Keratinocyte (primary cell): Measurements from ENCODE around the gene PACS2.

Experiments
- CTCF ChIP-seq, 3 experiments: IDR thresholded peaks in 1 of 3; conservative IDR thresholded peaks in 1 of 3; optimal IDR thresholded peaks in 1 of 3; 2 replicates in 2 of 3; 3 replicates in 1 of 3; pipeline versions ENCODE3 to v1.5.1; 2011; ENCODE audit warnings: low read length in 3 of 3, mild to moderate bottlenecking in 3 of 3, moderate library complexity in 2 of 3, control low read depth in 1 of 3, inconsistent platforms in 1 of 3; ENCODE audit not compliant: insufficient read depth in 2 of 3; ENCODE audit errors: extremely low read depth in 1 of 3
- EZH2 ChIP-seq: IDR thresholded peaks from one replicate; pipeline ENCODE4 v1.6.1; 2012; ENCODE audit warnings: inconsistent platforms, mild to moderate bottlenecking, low read length, moderate library complexity

GRCh38 chr14:105365101-105365500 lies 50.6 kb downstream of the PACS2 start:
- no peak for TF ChIP-seq CTCF (optimal IDR thresholded peaks at IDR 0.05 in 1 of 3, IDR thresholded peaks at IDR 0.05 in 1 of 3, conservative IDR thresholded peaks at IDR 0.05 in 1 of 3; ENCODE audit: extremely low read depth in 1 of 3, insufficient read depth in 2 of 3, low read length in 3 of 3)
- no peak for TF ChIP-seq EZH2
